Measurements from ENCODE around the gene EFCAB10. TPM values are rescaled to one million over a fixed set of nuclear protein-coding genes. Genes with fewer than 3 reads are reported as not detected.
A peak's percentile ranks its signal among the peaks of the same experiment; 100 is the strongest.

EFCAB10 gene, protein sequence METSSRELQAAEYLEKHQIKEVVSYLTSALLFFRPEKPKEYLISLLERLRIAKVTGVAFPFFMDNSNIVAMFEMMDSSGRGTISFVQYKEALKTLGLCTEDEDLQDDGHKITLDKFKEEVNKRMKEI
- total RNA-seq (2021; fragmentation: NEBNext Ultra II Directional; extraction: Animal tissue kit (Norgen Biotek cat#: 25700)): not detected
- long read RNA-seq: 0 reads

DNA sequence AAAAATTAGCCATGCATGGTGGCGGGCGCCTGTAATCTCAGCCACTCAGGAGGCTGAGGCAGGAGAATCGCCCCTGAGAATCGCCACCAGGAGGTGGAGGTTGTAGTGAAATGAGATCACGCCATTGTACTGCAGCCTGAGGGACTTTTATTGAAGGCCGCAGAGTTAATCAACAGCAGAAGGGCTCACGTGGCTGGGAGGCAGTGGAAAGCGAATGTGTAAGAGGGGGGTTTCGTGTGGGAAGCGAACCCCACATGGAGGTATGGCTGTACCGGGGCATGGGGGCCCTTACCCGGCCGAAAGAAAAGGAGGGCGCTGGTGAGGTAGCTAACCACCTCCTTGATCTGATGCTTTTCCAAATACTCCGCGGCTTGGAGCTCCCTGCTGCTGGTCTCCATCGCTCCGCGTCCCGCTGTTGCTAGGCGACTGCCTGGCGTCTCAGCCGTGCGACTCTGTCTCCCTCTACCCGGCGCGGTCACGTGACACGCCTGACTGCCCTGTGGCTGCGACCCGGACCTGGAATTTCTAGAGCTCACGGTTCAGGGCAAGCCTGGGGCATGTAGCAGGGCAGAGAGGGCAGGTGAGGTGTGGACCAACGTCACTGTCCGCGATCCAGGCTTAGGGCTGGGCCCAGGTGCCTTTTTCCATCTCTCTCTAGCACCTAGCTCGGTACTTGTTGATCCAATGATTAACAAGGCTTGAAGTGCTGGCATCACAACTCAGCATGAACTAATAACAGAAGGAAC, at the start of gene EFCAB10:
Gene EFCAB10, minus strand, starts transcription at position 428 of the 746 bp plus-strand sequence. Its CDS starts 30 bp downstream, at position 398.
- Mint-ChIP-seq H3K36me3 (ENCODE audit: low read depth) (peaks cover 16% of the 10 kb centered on the region), H3K27me3 (ENCODE audit: insufficient read depth) (peaks cover 3% of the 10 kb centered on the region; the same call in 1 of the 2 replicates), H3K4me1 (ENCODE audit: low read depth) (peaks cover 12% of the 10 kb centered on the region), H3K9me3 (peaks cover 12% of the 10 kb centered on the region), H3K27ac (peak within 1 kb of the TSS; percentile 33; the same call in 1 of the 2 replicates), H3K4me3 (peak within 1 kb of the TSS; percentile 78)
- peak; percentile 54 for DNase-seq
- TF ChIP-seq, protein P1, sequence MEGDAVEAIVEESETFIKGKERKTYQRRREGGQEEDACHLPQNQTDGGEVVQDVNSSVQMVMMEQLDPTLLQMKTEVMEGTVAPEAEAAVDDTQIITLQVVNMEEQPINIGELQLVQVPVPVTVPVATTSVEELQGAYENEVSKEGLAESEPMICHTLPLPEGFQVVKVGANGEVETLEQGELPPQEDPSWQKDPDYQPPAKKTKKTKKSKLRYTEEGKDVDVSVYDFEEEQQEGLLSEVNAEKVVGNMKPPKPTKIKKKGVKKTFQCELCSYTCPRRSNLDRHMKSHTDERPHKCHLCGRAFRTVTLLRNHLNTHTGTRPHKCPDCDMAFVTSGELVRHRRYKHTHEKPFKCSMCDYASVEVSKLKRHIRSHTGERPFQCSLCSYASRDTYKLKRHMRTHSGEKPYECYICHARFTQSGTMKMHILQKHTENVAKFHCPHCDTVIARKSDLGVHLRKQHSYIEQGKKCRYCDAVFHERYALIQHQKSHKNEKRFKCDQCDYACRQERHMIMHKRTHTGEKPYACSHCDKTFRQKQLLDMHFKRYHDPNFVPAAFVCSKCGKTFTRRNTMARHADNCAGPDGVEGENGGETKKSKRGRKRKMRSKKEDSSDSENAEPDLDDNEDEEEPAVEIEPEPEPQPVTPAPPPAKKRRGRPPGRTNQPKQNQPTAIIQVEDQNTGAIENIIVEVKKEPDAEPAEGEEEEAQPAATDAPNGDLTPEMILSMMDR (IDR thresholded peaks at IDR 0.05): no peak; the same call in 1 of the 2 replicates

- H3K9me3 Mint-ChIP-seq: no peaks in the 10 kb centered on the region
- no peak overlapping the region for H3K4me3 Mint-ChIP-seq
- no peaks in the 10 kb centered on the region for H3K27me3 Mint-ChIP-seq (ENCODE audit: insufficient read depth)
- H3K4me1 Mint-ChIP-seq (ENCODE audit: low read depth): peaks cover 8% of the 10 kb centered on the region; the same call in 1 of the 2 replicates
- DNase-seq: no peak
- TF ChIP-seq, protein P1 (IDR thresholded peaks at IDR 0.05): no peak
- H3K27ac Mint-ChIP-seq: no peak overlapping the region
- H3K36me3 Mint-ChIP-seq (ENCODE audit: low read depth): peaks cover 25% of the 10 kb centered on the region
Observed at GRCh38 chr7:105625986-105626385, 44.7 kb upstream of the EFCAB10 start.

GRCh38 chr7:105623906-105624305, 42.6 kb upstream of the EFCAB10 start:
- H3K4me1 Mint-ChIP-seq (ENCODE audit: low read depth): peaks cover 8% of the 10 kb centered on the region; the same call in 1 of the 2 replicates
- H3K9me3 Mint-ChIP-seq: no peaks in the 10 kb centered on the region
- no peak overlapping the region for H3K27ac Mint-ChIP-seq
- DNase-seq: no peak
- H3K4me3 Mint-ChIP-seq: no peak overlapping the region
- no peaks in the 10 kb centered on the region for H3K27me3 Mint-ChIP-seq (ENCODE audit: insufficient read depth)
- TF ChIP-seq, protein P1 (IDR thresholded peaks at IDR 0.05): no peak
- peaks cover 25% of the 10 kb centered on the region for H3K36me3 Mint-ChIP-seq (ENCODE audit: low read depth)

DNA sequence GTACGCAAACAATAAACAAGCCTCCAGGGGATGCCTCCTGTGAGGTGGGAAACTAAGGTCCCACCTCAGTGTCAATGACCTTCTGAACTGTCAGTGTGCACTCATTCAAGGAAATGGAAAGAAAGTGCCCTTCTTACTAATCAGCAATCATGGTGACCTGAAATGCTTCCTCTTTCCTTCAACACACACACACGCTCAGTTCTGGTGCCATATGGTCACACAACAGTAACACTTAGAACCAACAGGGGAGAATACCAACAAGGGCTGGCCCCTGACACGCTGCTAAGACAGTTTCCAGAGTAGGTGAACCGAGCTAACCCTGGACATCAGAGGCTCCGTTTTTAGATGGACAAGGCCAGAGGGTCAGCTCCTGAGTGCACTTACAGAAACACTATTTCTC, 42.1 kb upstream of the EFCAB10 start:
- no peaks in the 10 kb centered on the region for H3K9me3 Mint-ChIP-seq
- H3K27ac Mint-ChIP-seq: no peak overlapping the region
- H3K36me3 Mint-ChIP-seq (ENCODE audit: low read depth): peaks cover 25% of the 10 kb centered on the region
- TF ChIP-seq, protein P1 (IDR thresholded peaks at IDR 0.05): no peak
- no peak for DNase-seq
- no peak overlapping the region for H3K4me3 Mint-ChIP-seq
- H3K27me3 Mint-ChIP-seq (ENCODE audit: insufficient read depth): no peaks in the 10 kb centered on the region
- peaks cover 8% of the 10 kb centered on the region; the same call in 1 of the 2 replicates for H3K4me1 Mint-ChIP-seq (ENCODE audit: low read depth)

DNA sequence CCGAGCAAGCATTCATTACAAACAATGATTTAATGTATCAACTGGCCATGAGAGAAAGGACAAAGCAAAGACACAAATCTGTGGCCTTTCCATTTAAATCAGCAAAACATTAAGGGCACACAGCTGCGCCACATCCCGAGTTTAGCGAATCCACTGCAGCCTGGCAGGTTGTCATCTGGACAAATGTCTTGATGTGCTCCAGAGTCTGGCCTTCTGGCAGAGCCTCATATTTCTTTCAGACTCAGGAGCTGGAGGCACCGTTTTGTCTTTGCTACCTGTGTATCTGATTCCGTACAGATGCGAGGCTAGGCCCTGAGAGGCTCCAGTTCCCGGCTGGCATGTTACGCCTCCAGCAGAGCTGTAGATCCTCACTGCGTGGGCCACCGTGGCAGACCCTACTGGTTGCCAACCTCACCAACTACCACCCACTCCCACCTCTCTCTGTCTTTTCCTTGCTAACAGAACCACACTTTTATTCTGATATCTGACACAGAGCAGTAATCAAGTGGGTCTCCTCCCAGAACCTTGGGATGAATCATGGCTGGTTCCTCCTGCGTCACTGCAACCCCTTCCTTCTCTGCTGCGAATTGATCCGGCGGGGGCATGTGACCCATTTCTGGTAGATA, 40.9 kb upstream of the EFCAB10 start:
- Mint-ChIP-seq H3K36me3 (ENCODE audit: low read depth) (peaks cover 25% of the 10 kb centered on the region), H3K9me3 (no peaks in the 10 kb centered on the region), H3K27me3 (ENCODE audit: insufficient read depth) (no peaks in the 10 kb centered on the region), H3K4me3 (no peak overlapping the region), H3K27ac (no peak overlapping the region), H3K4me1 (ENCODE audit: low read depth) (peaks cover 8% of the 10 kb centered on the region; the same call in 1 of the 2 replicates)
- TF ChIP-seq, protein P1 (IDR thresholded peaks at IDR 0.05): no peak
- no peak for DNase-seq
